GM21529 (cell line): Measurements from ENCODE around the gene ALG13.
"Not testable (repeated sequence)": the region's sequence is repeated elsewhere in the genome, so short reads cannot be mapped to it uniquely, and the experiment has no call there.

ENCODE experiments used
- ATAC-seq: cut with Tn5 transposase; IDR thresholded peaks from one replicate; pipeline ENCODE4 v1.9.1; 2021; ENCODE audit not compliant: unreplicated experiment

Gene ALG13

DNA sequence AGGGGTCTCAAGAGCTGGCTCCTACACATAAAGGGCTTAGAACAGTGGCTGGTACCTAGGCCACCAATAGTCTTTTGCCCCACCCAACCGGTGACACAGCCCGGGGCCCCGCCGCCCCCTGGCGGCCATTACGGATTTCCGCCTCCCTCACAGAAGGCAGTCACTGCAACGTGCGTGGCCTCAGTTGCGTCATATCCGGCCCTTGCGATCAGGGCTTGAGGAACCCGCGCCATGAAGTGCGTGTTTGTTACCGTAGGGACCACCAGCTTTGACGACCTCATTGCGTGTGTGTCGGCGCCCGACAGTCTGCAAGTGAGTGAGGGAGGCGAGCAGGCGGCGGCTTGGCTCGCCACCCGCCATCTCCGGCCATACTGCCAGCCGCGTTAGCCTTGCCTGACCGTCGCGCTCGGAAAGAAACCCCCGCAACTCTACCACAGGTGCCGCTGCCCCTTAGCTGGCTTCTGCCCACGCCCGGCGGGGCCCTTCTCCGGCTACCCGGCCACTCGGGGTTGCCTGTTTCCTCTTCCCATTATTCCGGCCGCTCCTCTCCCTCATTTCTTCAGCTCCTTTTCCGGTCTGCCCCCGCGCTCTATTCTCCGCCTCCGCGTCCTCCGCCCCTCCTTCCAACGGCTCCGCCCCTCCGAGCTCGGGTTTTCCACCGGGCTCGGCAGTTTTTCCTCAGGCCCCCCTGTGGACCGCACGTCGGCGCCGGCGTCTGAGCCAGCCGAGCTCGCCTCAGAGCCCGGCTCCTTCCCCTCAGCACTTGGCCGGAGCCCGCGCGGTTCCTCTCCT is at the start of gene ALG13:
TSS of gene ALG13 (plus strand) at position 183 of the 792 bp plus-strand sequence. CDS start at position 232, 49 bp downstream.
- peak; percentile 97 for ATAC-seq

DNA sequence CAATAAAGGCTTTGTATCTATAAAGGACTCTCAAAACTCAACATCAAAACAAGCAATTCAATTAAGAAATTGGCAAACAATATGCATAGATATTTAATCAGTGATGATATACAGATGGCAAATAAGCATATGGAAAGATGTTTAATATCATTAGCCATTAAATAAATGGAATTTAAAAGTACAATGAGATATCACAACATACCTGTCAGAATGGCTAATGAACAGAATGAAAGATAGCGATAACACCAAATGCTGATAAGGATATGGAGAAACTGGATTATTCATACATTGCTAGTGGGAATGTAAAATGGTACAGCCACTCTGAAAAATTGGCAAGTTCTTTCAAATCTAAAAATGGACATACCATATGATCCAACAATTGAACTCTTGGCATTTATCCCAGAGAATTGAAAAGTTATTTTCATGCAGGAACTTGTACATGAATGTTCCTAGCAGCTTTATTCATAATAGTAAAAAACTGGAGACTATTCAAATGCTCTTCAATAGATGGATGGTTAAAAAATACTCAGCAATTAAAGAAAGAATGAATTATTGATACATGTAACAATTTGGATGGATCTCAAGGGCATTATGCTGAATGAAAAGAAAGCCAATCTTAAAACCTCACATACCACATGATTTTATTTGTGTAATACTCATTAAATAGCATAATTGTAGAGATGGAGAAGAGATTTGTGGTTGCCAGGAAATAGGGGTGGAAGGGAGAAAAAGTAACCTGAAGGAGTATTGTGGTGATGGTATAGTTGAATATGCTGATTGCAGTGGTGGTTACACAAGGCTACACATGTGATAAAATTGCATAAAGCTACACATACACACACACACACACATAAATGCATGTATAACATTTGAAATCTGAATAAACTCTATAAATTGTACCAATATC is 45.9 kb upstream of the ALG13 start:
- no peak for ATAC-seq

DNA sequence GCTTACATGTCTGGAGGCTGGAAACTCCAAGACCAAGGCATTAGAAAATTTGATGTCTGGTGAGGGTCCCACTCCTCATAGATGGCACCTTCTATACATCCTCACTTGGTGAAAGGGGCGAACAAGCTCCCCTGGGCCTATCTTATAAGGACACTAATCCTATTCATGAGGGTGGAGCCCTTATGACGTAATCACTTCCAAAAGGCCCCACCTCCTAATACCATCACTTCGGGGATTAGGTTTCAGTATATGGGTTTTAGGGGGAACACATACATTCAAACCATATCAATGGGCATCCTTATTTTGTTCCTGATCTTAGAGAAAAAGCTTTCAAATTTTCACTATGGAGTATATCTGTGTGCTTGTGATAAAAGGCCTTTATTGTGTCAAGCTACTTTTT is 39.0 kb upstream of the ALG13 start:
- ATAC-seq = no peak

DNA sequence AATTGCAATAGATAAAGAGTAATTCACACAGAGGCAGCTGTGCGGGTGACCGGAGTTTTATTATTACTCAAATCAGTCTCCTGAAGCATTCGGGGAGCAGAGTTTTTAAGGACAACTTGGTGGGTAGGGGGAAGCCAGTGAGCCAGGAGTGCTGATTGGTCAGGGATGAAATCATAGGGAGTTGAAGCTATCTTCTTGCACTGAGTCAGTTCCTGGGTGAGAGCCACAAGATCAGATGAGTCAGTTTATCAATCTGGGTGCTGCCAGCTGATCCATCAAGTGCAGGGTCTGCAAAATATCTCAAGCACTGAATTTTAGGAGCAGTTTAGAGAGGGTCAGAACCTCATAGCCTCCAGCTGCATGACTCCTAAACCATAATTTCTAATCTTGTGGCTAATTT is 35.8 kb upstream of the ALG13 start:
- ATAC-seq = not testable (repeated sequence)

DNA sequence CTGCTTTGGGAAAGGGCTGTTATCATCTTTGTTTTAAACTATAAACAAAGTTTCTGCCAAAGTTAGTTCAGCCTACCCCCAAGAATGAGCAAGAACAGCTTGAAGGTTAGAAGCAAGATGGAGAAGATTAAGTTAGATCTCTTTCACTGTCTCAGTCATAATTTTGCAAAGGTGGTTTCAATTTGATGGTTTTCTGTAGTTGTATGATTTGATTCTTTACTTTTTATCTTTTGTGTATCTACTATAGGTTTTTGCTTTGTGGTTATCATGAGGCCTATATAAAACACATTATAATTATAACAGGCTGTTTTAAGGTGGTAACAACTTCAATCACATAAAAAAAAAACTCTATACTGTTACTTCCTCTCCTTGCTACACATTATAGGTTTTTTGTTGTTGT is 35.4 kb upstream of the ALG13 start:
- ATAC-seq = no peak

DNA sequence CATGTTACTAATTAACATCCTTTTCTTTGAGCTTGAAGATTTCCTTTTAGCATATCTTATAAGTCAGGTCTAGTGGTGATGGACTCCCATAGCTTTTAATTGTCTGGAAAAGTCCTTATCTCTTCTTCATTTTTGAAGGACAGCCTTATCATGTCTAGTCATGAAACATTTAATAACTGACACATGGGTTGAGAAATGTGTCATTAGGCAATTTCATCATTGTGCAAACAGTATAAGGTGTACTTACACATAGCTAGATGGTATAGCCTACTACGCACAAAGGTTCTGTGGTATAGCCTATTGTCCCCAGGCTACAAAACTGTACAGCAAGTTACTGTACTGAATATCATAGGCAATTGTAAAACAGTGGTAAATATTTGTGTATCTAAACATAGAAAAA is 34.5 kb upstream of the ALG13 start:
- ATAC-seq = no peak

DNA sequence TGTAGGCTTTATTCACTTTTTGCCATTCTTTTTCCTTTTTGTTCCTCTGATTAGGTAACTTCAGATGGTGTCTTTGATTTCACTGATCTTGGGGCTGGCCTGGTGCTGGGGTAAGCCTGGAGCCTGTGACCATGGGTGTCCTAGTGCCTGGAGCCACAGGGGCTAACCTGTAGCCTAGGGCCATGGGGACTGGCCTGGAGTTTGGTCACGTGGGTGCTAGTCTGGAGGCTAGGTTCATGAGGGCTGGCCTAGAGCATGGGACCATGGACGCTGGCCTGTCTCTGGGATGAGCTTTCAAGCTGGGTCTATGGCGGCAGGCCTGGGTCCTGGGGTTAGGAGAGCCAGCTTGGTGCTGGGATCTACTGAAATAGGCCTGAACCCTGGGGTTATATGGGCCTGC is 32.2 kb upstream of the ALG13 start:
- ATAC-seq = no peak

DNA sequence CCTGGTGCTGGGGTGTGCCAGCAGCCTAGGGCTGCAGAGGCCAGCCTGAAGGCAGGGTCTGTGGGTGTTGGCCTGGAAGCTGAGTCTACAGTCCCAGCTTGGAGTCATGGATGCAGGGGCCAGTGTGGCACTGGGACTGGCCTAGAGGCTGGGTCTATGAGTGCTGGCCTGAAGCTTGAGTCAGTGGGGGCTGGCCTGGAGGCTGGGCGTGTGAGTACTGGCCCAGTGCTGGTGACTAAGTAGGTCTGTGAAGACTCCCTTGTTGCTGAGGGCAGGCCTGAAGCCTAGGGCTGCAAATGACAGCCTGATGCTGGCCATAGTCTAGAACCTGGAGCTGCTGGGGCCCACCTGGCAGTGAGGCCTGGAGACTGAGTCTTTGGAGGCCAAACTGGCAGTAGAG is 31.3 kb upstream of the ALG13 start:
- no peak for ATAC-seq

DNA sequence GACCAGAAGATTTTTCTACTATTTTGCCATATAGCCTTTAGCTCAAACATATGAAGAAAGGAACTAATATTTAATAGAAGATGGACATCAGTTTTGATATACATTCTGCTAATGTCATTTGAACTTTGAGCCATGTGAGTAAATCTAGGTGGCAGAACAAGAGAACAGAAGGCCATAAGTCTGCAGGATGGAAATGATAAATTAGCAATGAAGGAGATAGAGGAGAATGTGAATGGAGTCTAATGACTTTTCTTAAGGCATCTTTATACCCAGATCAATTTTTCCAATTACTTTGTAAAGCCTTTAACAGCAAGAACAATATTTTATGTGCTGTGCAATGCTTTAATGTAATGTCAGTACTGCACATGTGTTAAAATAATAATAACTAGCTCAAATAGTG is 30.1 kb upstream of the ALG13 start:
- no peak for ATAC-seq

DNA sequence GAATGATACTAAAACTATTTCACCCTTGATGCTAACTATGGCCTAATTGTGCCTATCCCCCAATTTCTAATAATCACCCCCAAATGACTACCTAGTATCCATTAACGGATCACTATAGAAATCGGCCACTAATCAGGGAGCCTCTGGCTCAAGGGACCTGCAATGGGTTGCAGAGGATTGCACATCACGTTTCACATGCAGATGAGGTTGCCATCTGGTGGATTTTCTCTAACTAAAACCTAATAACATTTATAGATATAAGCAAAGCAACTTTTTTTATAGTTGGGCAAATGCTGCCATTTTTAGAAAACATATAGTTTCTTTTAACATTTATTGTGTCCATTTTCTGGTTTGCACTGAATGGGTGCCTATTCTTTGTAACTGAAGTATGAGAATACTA is 28.3 kb upstream of the ALG13 start:
- ATAC-seq = no peak

DNA sequence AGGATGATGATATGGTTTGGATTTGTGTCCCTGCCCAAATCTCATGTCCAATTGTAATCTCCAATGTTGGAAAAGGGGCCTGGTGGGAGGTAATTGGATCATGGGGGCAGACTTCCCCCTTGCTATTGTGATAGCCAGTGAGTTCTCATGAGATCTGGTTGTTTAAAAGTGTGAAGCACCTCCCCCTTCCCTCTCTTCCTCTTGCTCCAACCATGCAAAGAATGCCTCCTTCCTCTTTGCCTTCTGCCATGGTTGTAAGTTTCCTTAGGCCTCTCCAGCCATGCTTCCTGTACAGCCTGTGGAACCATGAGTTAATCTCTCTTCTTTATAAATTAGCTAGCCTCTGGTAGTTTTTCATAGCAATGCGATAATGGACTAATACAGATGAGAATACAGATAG is 19.7 kb upstream of the ALG13 start:
- ATAC-seq = no peak

DNA sequence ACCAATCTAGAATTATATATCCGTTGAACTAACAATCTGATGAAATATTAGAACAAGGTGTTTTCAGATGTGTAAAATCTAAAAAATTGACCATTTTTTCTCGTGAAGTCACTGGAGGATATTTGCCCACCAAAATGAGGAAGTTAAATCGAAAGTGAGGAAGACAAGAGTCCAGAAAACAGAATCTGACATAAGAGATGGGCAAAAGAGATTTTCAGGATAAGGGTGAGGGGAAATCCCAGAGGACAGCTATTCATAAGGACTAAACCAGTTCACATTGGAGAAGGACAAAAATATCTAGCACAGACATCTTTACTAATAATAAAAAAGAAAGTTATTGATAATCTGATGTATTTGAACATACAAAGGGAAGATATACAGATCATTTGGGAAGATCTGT is 18.7 kb upstream of the ALG13 start:
- no peak for ATAC-seq

DNA sequence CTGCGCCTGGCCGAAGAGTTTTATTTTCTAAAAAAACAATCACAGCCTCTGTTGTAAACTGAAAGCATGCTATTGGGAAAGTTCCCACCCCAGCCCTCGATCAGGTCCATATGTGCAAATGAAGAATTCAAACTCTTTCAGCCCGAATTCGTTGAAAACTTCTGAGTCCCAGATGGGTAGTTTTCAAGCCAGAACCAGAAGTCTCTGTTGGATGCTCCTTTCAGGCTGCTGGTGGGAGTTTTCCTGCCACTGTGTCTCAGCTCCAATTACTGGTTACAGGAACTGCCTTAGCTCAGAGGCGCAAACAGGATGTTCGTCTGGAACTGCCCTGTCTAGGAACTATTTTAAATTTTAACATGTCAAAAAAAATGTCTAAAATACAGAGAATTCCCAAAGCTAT is 9.3 kb upstream of the ALG13 start:
- no peak for ATAC-seq

DNA sequence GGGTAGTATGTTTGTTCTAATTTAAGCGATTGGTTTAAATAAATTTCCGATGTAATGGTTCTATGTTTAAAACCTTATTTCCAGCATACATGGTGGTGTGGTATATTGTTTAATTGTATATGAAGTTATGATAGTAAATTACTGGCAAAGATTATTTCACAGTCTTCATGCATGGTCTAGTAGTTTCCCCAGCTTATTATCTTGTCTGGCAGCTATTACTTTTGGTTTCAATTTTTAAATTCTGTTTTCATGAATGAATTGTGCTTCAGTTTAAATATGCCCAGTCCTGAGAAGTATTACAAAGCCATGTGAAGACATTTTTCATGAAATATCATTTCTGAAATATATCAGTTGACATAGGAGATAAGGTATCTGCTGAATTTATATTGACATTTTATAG is 6.3 kb downstream of the ALG13 start:
- ATAC-seq = peak; percentile 55

DNA sequence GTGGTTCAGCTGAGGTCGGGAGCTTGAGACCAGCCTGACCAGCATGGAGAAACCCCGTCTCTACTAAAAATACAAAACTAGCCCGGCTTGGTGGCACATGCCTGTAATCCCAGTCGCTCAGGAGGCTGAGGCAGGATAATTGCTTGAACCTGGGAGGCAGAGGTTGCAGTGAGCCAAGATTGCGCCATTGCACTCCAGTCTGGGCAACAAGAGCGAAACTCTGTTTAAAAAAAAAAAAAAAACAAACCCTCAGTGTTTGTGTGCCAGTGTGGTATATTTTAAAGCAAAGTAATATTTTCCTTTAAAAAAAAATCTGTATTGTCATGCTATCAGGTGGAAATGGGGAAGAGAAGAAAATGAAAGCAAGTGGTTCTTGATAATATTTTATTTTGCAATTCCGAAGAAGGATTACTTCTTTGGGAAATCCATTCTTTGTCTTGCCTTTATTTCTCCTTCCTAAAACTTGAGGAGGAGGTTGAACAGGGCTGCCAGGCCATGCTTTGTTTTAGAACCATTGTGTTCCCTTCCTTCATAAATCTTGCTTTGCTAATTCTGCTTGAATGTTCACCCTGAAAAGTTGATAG is 14.4 kb downstream of the ALG13 start:
- no peak for ATAC-seq

DNA sequence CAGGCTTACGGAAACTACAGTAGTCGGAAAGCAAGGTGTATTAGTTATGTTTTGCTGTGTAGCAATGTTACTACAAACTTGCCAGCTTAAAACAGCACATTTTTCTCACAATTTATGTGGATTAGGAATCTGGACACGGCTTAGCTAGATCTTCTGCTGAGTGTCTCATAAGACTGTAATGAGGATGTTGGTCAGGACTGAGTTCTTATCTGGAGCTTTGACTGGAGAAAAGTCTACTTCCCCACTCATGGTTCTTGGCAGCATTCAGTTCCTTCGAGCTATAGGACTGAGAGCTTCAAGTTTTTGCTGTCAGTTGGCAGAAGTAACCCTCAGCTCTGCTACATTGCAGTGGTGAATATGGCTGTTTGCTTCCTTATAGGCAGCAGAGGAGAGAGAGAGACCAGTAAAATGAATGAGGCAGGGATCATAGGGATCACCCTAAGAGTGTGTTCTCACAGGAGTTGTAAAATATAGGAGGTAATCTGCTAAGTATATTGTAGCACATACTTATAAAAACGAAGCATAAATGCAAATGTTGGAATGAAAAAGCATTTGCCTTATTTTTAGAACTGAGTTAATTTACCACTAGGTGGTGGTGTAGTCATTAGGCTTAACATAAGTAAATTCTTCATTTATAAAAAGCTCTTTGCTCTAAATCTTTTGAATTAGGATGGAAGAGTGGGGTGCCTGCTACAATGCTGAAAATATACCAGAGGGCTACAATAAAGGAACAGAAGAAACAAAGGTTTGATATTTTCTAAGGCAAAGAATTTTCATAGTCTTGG is 38.6 kb downstream of the ALG13 start:
- no peak for ATAC-seq

DNA sequence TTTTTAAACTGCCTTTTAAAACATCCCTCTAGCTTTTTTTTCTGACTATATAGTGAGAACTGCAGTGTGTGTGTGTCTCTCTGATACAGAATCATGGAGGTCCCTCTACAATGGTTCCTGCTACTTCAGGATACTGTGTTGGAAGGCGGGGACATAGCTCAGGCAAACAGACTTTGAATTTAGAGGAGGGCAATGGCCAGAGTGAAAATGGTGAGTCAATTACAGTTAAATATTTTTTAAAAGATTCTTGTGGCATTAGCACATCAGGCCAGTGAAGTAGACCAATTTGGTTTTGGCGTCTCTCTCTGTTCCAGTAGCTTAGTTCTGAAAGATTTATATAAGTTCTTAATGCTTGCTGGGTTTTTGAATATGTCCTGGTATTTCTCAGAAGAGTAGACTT is 47.1 kb downstream of the ALG13 start:
- ATAC-seq = no peak

DNA sequence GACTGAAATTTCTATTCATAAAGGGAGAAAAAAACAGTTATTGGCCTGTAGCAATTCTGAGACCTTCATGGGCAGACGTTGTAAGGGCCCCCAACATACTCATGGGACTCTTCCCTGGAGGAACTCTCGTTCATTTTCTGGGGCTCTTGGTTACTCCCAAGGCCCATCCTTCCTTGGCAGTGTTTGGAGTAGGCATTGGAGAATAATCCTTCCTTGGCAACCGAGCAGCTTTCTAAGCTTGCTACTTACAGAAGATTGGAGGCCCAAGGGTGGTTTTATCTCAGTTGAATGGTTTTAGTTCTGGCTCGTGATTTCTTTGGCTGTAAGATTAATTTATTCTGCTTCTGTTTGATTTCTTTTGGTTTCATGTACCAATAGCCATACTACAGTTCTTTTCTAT is 50.4 kb downstream of the ALG13 start:
- no peak for ATAC-seq

DNA sequence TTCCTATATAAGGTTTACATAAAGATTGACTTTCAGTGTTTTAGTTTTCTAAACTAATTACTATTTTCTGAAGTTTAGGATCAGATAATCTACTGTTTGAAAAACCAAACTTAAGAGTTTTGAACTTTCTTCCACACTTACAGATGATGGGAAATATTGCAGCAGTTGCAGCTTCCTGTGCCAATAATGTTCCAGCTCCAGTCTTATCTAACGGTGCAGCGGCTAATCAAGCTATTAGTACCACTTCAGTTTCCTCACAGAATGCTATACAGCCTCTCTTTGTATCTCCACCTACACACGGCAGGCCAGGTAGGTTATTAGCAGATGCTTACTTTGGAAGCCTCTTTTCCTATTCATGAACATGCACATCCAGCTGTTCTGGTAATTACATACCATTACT is 55.6 kb downstream of the ALG13 start:
- ATAC-seq = no peak

DNA sequence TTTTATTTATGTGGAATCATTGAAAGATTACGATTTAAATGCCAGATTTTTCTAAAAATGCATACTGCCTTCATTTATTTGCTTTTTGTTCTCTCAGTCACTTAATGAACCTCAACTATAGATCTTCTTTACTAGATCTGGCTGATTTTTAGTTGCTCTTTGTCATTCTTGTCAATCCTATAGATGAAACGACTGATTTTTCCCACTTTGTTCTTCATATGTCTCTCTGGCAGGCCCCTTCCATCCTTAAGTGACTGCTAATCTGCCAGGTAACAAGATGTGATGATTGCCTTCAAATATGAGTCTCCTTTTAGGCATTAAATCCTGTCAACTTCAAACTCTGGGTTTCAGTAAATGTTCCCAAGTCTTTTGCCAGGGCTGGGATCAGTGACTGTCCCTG is 61.0 kb downstream of the ALG13 start:
- ATAC-seq = no peak

DNA sequence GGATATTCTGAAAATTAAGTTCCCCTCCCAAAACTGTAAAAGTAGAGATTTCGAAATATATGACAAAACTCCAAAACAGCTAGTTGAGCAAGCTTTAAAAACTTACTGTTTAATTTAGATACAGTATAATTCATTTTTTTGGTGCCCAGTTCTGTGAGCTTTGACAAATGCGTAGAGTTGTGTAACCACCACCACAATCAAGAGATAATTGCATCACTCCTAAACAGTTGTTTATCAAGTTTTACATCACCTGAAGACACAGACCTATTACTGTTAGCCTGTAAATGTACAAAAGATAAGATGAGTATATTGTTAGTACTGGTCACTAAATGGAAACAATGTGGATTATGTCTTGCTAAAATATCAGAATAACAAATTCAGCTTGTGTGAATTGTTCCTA is 62.3 kb downstream of the ALG13 start:
- no peak for ATAC-seq
